IMR-90 (cell line): ENCODE data around the gene ANO2. TPM values are rescaled to one million over a fixed set of nuclear protein-coding genes. Genes with fewer than 3 reads are reported as not detected.
"Not testable (repeated sequence)": the region's sequence is repeated elsewhere in the genome, so short reads cannot be mapped to it uniquely, and the experiment has no call there.

Experiments
- ATAC-seq: fragments of 200-7000 bp; cut with Tn5 transposase; 2 replicates; pipeline ENCODE4 v1.9.1; 2020; ENCODE audit warnings: low read depth, mild to moderate bottlenecking, moderate library complexity
- BruUV-seq: library from RNA; stranded (reverse); fragments of 400-500 nt; replicated peaks from 2 replicates; lab custom pipeline; 2021; lab: Mats Ljungman, UMichigan
- CTCF ChIA-PET: fragments of 300-600 bp; formaldehyde crosslinking; extraction: SDS; loops from one replicate; lab custom pipeline; 2021; ENCODE audit warnings: antibody characterized with exemption; lab: Yijun Ruan, JAX
- POLR2A ChIA-PET: fragments of 300-600 bp; sonication (Branson Sonifier 250); formaldehyde crosslinking; loops from one replicate; lab custom pipeline; 2022; ENCODE audit warnings: antibody characterized with exemption; ENCODE audit not compliant: unreplicated experiment; lab: Charles Lee
- DNase-seq: peaks from one replicate; pipeline ENCODE4 v3.0.0; 2013
- H2AFZ ChIP-seq: replicated peaks from 2 replicates; pipeline ENCODE3; 2013; ENCODE audit warnings: low read length, mild to moderate bottlenecking; ENCODE audit not compliant: poor library complexity
- H2AK5ac ChIP-seq: 2 replicates; pipeline ENCODE4 v1.6.1; 2013; ENCODE audit warnings: low read depth, low read length, inconsistent platforms
- H2AK9ac ChIP-seq: replicated peaks from 2 replicates; pipeline ENCODE3; 2013; ENCODE audit warnings: mild to moderate bottlenecking, low read depth, low read length, moderate library complexity; ENCODE audit not compliant: poor library complexity
- H2BK120ac ChIP-seq: 2 replicates; pipeline ENCODE4 v1.6.1; 2013; ENCODE audit warnings: low read depth, low read length, inconsistent platforms
- H2BK15ac ChIP-seq: 3 replicates; pipeline ENCODE4 v1.6.1; 2013; ENCODE audit warnings: low read depth, low read length, inconsistent platforms
- H2BK20ac ChIP-seq: 2 replicates; pipeline ENCODE4 v1.6.1; 2013; ENCODE audit warnings: low read depth, mild to moderate bottlenecking, inconsistent platforms, low read length, moderate library complexity
- H2BK5ac ChIP-seq: 2 replicates; pipeline ENCODE4 v1.6.1; 2013; ENCODE audit warnings: mild to moderate bottlenecking, low read depth, low read length, inconsistent platforms; ENCODE audit not compliant: poor library complexity, severe bottlenecking
- H3K14ac ChIP-seq: replicated peaks from 2 replicates; pipeline ENCODE4 v1.6.1; 2013; ENCODE audit warnings: low read depth, low read length, inconsistent platforms
- H3K18ac ChIP-seq: 2 replicates; pipeline ENCODE4 v1.6.1; 2013; ENCODE audit warnings: low read depth, low read length, control low read depth
- H3K23ac ChIP-seq: 2 replicates; pipeline ENCODE4 v1.6.1; 2013; ENCODE audit warnings: low read depth, low read length, inconsistent platforms
- H3K27ac ChIP-seq: 2 replicates; pipeline ENCODE4 v1.5.1; 2013; ENCODE audit warnings: mild to moderate bottlenecking, control low read depth, low read length; ENCODE audit not compliant: insufficient read depth
- H3K27me3 ChIP-seq: 2 replicates; pipeline ENCODE4 v1.6.1; 2013; ENCODE audit warnings: low read length; ENCODE audit not compliant: control insufficient read depth, insufficient read depth
- H3K36me3 ChIP-seq: 2 replicates; pipeline ENCODE4 v1.6.1; 2013; ENCODE audit warnings: low read length, mixed read lengths; ENCODE audit not compliant: control insufficient read depth, insufficient read depth
- H3K4ac ChIP-seq: 2 replicates; pipeline ENCODE4 v1.6.1; 2013; ENCODE audit warnings: low read depth, low read length, inconsistent platforms
- H3K4me1 ChIP-seq: 2 replicates; pipeline ENCODE4 v1.6.1; 2013; ENCODE audit warnings: low read length, mixed read lengths; ENCODE audit not compliant: control insufficient read depth, insufficient read depth
- H3K4me2 ChIP-seq: 2 replicates; pipeline ENCODE4 v1.6.1; 2013; ENCODE audit warnings: low read depth, mild to moderate bottlenecking, control low read depth, low read length, moderate library complexity
- H3K4me3 ChIP-seq: 2 replicates; pipeline ENCODE4 v1.5.1; 2013; ENCODE audit warnings: low read depth, mild to moderate bottlenecking, control low read depth, low read length, moderate library complexity; ENCODE audit not compliant: insufficient read depth
- H3K56ac ChIP-seq: 2 replicates; pipeline ENCODE4 v1.6.1; 2013; ENCODE audit warnings: low read length, inconsistent platforms; ENCODE audit not compliant: insufficient read depth; ENCODE audit errors: extremely low read depth
- H3K79me1 ChIP-seq, 2 experiments: 2 replicates each; pipeline ENCODE4 v1.6.1; 2013; ENCODE audit warnings: low read length in 2 of 2, inconsistent platforms in 1 of 2, low read depth in 1 of 2
- H3K9ac ChIP-seq: 2 replicates; pipeline ENCODE4 v1.6.1; 2013; ENCODE audit warnings: low read depth, low read length, control low read depth
- H3K9me1 ChIP-seq: 2 replicates; pipeline ENCODE4 v1.6.1; 2013; ENCODE audit warnings: low read length, inconsistent platforms; ENCODE audit not compliant: insufficient read depth
- H3K9me3 ChIP-seq: 2 replicates; pipeline ENCODE4 v1.6.1; 2013; ENCODE audit warnings: low read length; ENCODE audit not compliant: control insufficient read depth, insufficient read depth
- H4K20me1 ChIP-seq: 2 replicates; pipeline ENCODE4 v1.6.1; 2013; ENCODE audit warnings: low read length, inconsistent platforms; ENCODE audit not compliant: insufficient read depth
- H4K5ac ChIP-seq: 2 replicates; pipeline ENCODE4 v1.6.1; 2013; ENCODE audit warnings: mild to moderate bottlenecking, low read depth, low read length, control low read depth
- H4K8ac ChIP-seq, 2 experiments: 2 replicates each; pipeline ENCODE4 v1.6.1; 2013; ENCODE audit warnings: low read depth in 2 of 2, low read length in 2 of 2, control low read depth in 1 of 2, inconsistent platforms in 1 of 2
- H4K91ac ChIP-seq: 2 replicates; pipeline ENCODE4 v1.6.1; 2013; ENCODE audit warnings: low read depth, low read length, inconsistent platforms; ENCODE audit not compliant: insufficient read depth
- MXI1 ChIP-seq: IDR thresholded peaks from 2 replicates; pipeline ENCODE4 v1.6.1; 2012; ENCODE audit warnings: low read depth, mild to moderate bottlenecking, low read length, moderate library complexity, borderline replicate concordance
- NFE2L2 ChIP-seq: fragments of 150-350 bp; IDR thresholded peaks from 2 replicates; pipeline ENCODE4 v1.6.1; 2016; ENCODE audit warnings: low read depth, mild to moderate bottlenecking, low read length
- RAD21 ChIP-seq: IDR thresholded peaks from 2 replicates; pipeline ENCODE4 v1.6.1; 2012; ENCODE audit warnings: low read length, improper control_type of control experiment
- WGBS, 2 experiments: methylation state at CpG; one replicate each; pipeline versions ENCODE4 v1.1.5 to v1.1.7; 2013; ENCODE audit warnings: missing lambda C conversion rate in 2 of 2; ENCODE audit not compliant: insufficient read length in 1 of 2; ENCODE audit errors: extremely low coverage in 2 of 2; 5-methylcytosine and 5-hydroxymethylcytosine counted together
- dilution Hi-C: fragments of 300-500 bp; cut with HindIII; formaldehyde crosslinking; loops from one replicate; pipeline ENCODE4 v1.14.3; 2018; ENCODE audit warnings: low sequenced_read_pairs; ENCODE audit not compliant: unreplicated experiment
- in situ Hi-C: fragments of 300-500 bp; cut with MboI; formaldehyde crosslinking; loops from 3 replicates; pipeline ENCODE4 v1.14.3; 2019; ENCODE audit warnings: low sequenced_read_pairs, inconsistent platforms, mixed read lengths
- intact Hi-C: fragments of 100-400 bp; cut with micrococcal nuclease; formaldehyde crosslinking; loops from 2 replicates; pipeline ENCODE4 v1.10.0; 2022
- polyA plus RNA-seq, 3 experiments: library from polyadenylated mRNA; depleted of rRNA; stranded (reverse); fragments of >200 nt; gene quantifications; 2 replicates each; pipeline ENCODE4 v1.2.3, GENCODE V29; 2012; ENCODE audit warnings: low replicate concordance in 1 of 3
- total RNA-seq: library from RNA; depleted of rRNA; stranded (reverse); fragments of >200 nt; gene quantifications from 2 replicates; pipeline ENCODE4 v1.2.3, GENCODE V29; 2012

The ANO2 gene
- total and polyA plus RNA-seq, 2 of the 4 experiments (the other 2 are of a cell fraction) = 0.22 TPM; not detected in 1

GRCh38 chr12:5678176-5678575 lies 266.9 kb downstream of the ANO2 start:
- CTCF ChIA-PET = no interaction called here
- 50% methylated on average over 2 of the region's 5 CpGs; no CpG with 5 or more reads in 1 of the 2 experiments for WGBS, 2 experiments
- no peak overlapping the region for H3K9ac ChIP-seq

DNA sequence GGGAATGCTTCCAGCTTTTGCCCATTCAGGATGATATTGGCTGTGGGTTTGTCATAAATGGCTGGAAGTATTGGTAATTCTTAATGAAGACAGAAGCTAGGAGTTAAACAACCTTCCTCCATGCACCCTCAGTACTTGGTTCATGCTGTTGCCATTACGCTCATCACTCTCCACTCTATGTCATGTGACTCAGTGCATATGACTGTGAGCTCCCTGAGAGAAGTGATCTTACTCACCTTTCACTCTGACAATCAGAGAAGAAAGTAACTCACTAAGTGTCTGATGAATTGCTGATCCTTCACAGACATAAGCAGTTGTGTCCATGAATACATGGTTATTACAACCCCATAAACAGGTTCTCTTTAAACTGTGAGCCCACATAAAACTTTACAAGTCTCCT lies 275.4 kb downstream of the ANO2 start:
- intact Hi-C loops, POLR2A ChIA-PET, H4K5ac ChIP-seq, H3K23ac ChIP-seq, H2AK9ac ChIP-seq, H2AK5ac ChIP-seq, dilution Hi-C loops, CTCF ChIA-PET, H2BK20ac ChIP-seq, H3K27me3 ChIP-seq, H2AFZ ChIP-seq, H3K9ac ChIP-seq, H3K4ac ChIP-seq, in situ Hi-C loops, DNase-seq, H3K79me1 ChIP-seq, H3K56ac ChIP-seq, H4K8ac ChIP-seq, H4K91ac ChIP-seq, H3K4me1 ChIP-seq, BruUV-seq, H3K36me3 ChIP-seq, H2BK5ac ChIP-seq, ATAC-seq, H3K9me3 ChIP-seq, H3K4me2 ChIP-seq, H3K4me3 ChIP-seq, H2BK15ac ChIP-seq, H3K9me1 ChIP-seq, H3K18ac ChIP-seq, H3K27ac ChIP-seq, H2BK120ac ChIP-seq, H4K20me1 ChIP-seq, H3K14ac ChIP-seq: not testable (repeated sequence)
- WGBS, 2 experiments = no CpG with 5 or more reads among the region's 1 CpG

More at GRCh38 chr12:5678176-5678575, 266.9 kb downstream of the ANO2 start:
- no peak overlapping the region for H2BK15ac ChIP-seq
- BruUV-seq = no TSS peak
- no peak overlapping the region for H2BK20ac ChIP-seq
- no peak overlapping the region for H4K91ac ChIP-seq
- no peak for ATAC-seq
- H2AFZ ChIP-seq = no peak overlapping the region
- H3K56ac ChIP-seq = no peak overlapping the region
- H3K4me2 ChIP-seq = no peak overlapping the region
- no peak for DNase-seq
- no peak overlapping the region for H2AK9ac ChIP-seq
- H3K36me3 ChIP-seq = no peaks in the 10 kb centered on the region
- H3K27me3 ChIP-seq = peaks cover 52% of the 10 kb centered on the region
- TF ChIP-seq MXI1 = no peak
- no peak for TF ChIP-seq RAD21
- TF ChIP-seq NFE2L2 = no peak
- no peaks in the 10 kb centered on the region for H3K4me1 ChIP-seq
- no peaks in the 10 kb centered on the region for H3K79me1 ChIP-seq
- no peak overlapping the region for H3K27ac ChIP-seq
- H2BK5ac ChIP-seq = no peak overlapping the region
- dilution Hi-C loops (no loop called here), in situ Hi-C loops (no loop called here), intact Hi-C loops (no loop called here)
- no peak overlapping the region for H3K23ac ChIP-seq
- no peak overlapping the region for H3K4ac ChIP-seq
- no peak overlapping the region for H2AK5ac ChIP-seq
- H4K20me1 ChIP-seq = no peaks in the 10 kb centered on the region
- H2BK120ac ChIP-seq = no peak overlapping the region
- H3K14ac ChIP-seq = no peak overlapping the region
- no peaks in the 10 kb centered on the region; the same call in 1 of the 2 replicates for H3K9me3 ChIP-seq
- no peak overlapping the region for H4K5ac ChIP-seq
- H3K4me3 ChIP-seq = no peak overlapping the region
- no peak overlapping the region for H3K18ac ChIP-seq
- H3K9me1 ChIP-seq = no peaks in the 10 kb centered on the region
- H4K8ac ChIP-seq = no peak overlapping the region
- POLR2A ChIA-PET = no interaction called here
